ENCODE measurements around the gene ELMO3. TPM values are rescaled to one million over a fixed set of nuclear protein-coding genes. Genes with fewer than 3 reads are reported as not detected.

ELMO3 gene
- total RNA-seq, 2 experiments from 2014 or later = 1.9 to 2.3 TPM

- ATAC-seq (ENCODE audit: poor library complexity) (no peak), DNase-seq (no peak)
- H3K9me3 ChIP-seq (ENCODE audit: control insufficient read depth in 1 of 2, insufficient read depth in 1 of 2, low read length in 2 of 2) = no peaks in the 10 kb centered on the region
- Mint-ChIP-seq H3K27ac (no peak overlapping the region), H3K4me3 (no peak overlapping the region), H3K36me3 (ENCODE audit: low read depth) (peaks cover 9% of the 10 kb centered on the region), H3K4me1 (ENCODE audit: low read depth) (no peaks in the 10 kb centered on the region), H3K27me3 (no peaks in the 10 kb centered on the region), H3K9me3 (no peaks in the 10 kb centered on the region)
- H3K4me1 ChIP-seq (ENCODE audit: insufficient read depth, low read length) = no peaks in the 10 kb centered on the region
- H3K36me3 ChIP-seq (ENCODE audit: insufficient read depth, low read length) = peaks cover 10% of the 10 kb centered on the region
- intact Hi-C loops (cut with DNase I, micrococcal nuclease) = no loop called here
- TF ChIP-seq CTCF (IDR thresholded peaks at IDR 0.05) = no peak
- POLR2A ChIA-PET = no interaction called here
- H3K4me3 ChIP-seq (ENCODE audit: low read length) = no peak overlapping the region
- CTCF ChIA-PET = no interaction called here
- H3K27ac ChIP-seq (ENCODE audit: low read depth in 1 of 2, low read length in 2 of 2) = no peak overlapping the region
- no peaks in the 10 kb centered on the region for H3K27me3 ChIP-seq (ENCODE audit: control insufficient read depth in 1 of 2, insufficient read depth in 2 of 2, low read length in 2 of 2)
Observed at GRCh38 chr16:67212766-67213165, 13.8 kb downstream of the ELMO3 start.

- Mint-ChIP-seq H3K9me3 (no peaks in the 10 kb centered on the region), H3K36me3 (ENCODE audit: low read depth) (peaks cover 9% of the 10 kb centered on the region), H3K27me3 (no peaks in the 10 kb centered on the region), H3K4me1 (ENCODE audit: low read depth) (no peaks in the 10 kb centered on the region), H3K27ac (no peak overlapping the region), H3K4me3 (no peak overlapping the region)
- Histone ChIP-seq H3K27me3 (ENCODE audit: control insufficient read depth in 1 of 2, insufficient read depth in 2 of 2, low read length in 2 of 2) (no peaks in the 10 kb centered on the region), H3K4me1 (ENCODE audit: insufficient read depth, low read length) (no peaks in the 10 kb centered on the region), H3K27ac (ENCODE audit: low read depth in 1 of 2, low read length in 2 of 2) (no peak overlapping the region), H3K36me3 (ENCODE audit: insufficient read depth, low read length) (peaks cover 8% of the 10 kb centered on the region), H3K9me3 (ENCODE audit: control insufficient read depth in 1 of 2, insufficient read depth in 1 of 2, low read length in 2 of 2) (no peaks in the 10 kb centered on the region), H3K4me3 (ENCODE audit: low read length) (no peak overlapping the region)
- no peak for DNase-seq
- intact Hi-C loops (cut with DNase I, micrococcal nuclease) = no loop called here
- no peak for ATAC-seq (ENCODE audit: poor library complexity)
- no peak for TF ChIP-seq CTCF (IDR thresholded peaks at IDR 0.05)
- ChIA-PET CTCF (no interaction called here), POLR2A (no interaction called here)
Observed at GRCh38 chr16:67213197-67214019, 14.5 kb downstream of the ELMO3 start.

GRCh38 chr16:67215706-67216105 lies 16.8 kb downstream of the ELMO3 start:
- no peaks in the 10 kb centered on the region for H3K9me3 ChIP-seq (ENCODE audit: control insufficient read depth in 1 of 2, insufficient read depth in 1 of 2, low read length in 2 of 2)
- Mint-ChIP-seq H3K4me3 (no peak overlapping the region), H3K36me3 (ENCODE audit: low read depth) (peaks cover 9% of the 10 kb centered on the region), H3K9me3 (no peaks in the 10 kb centered on the region), H3K4me1 (ENCODE audit: low read depth) (no peaks in the 10 kb centered on the region), H3K27ac (no peak overlapping the region), H3K27me3 (no peaks in the 10 kb centered on the region)
- CTCF ChIA-PET = no interaction called here
- no peak for DNase-seq
- H3K36me3 ChIP-seq (ENCODE audit: insufficient read depth, low read length) = peaks cover 6% of the 10 kb centered on the region
- ATAC-seq (ENCODE audit: poor library complexity) = no peak
- intact Hi-C loops (cut with DNase I, micrococcal nuclease) = no loop called here
- POLR2A ChIA-PET = interaction anchor here (1.8 kb wide), 1 partner anchor 11 kb away, joined by 9 read pairs; the partner anchor contains the start of gene TMEM208
- H3K27ac ChIP-seq (ENCODE audit: low read depth in 1 of 2, low read length in 2 of 2) = no peak overlapping the region
- no peak for TF ChIP-seq CTCF (IDR thresholded peaks at IDR 0.05)
- H3K4me1 ChIP-seq (ENCODE audit: insufficient read depth, low read length) = no peaks in the 10 kb centered on the region
- H3K4me3 ChIP-seq (ENCODE audit: low read length) = no peak overlapping the region
- H3K27me3 ChIP-seq (ENCODE audit: control insufficient read depth in 1 of 2, insufficient read depth in 2 of 2, low read length in 2 of 2) = no peaks in the 10 kb centered on the region
